ENCODE results near the gene TSLP. TPM values are rescaled to one million over a fixed set of nuclear protein-coding genes. Genes with fewer than 3 reads are reported as not detected.

The TSLP gene
- total and polyA plus RNA-seq, 2 donors (not counting 1 experiment from before 2014, with no cell fraction given): not detected

DNA sequence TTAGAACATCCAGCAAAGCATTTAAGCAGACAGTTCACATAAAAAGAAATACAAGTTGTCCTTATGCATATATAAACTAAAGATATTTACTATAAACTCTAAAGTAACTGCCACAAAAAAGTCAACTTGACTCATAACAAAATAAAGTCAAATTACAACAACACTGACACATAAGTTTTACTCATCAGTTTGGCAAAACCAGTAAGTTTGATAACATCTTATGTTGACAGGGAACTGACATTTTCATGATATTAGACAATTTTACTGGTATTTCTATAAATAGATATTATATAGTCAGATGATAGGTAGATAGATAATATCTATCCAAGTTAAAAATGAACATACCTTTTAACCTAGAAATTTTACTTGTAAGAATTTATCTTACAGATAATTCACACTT, 9.9 kb upstream of the TSLP start:
- Histone ChIP-seq H3K27ac (ENCODE audit: low read length in 2 of 2) (no peak overlapping the region), H2AFZ (ENCODE audit: insufficient read depth, low read depth, low read length, poor library complexity, severe bottlenecking) (no peak overlapping the region), H3K36me3 (replicated peaks in 1 of 2; ENCODE audit: control extremely low read depth in 1 of 2, control insufficient read depth in 1 of 2, extremely low read depth in 1 of 2, insufficient read depth in 2 of 2, low read length in 1 of 2) (no peaks in the 10 kb centered on the region), H3K9me3 (ENCODE audit: control extremely low read depth in 1 of 3, control insufficient read depth in 2 of 3, insufficient read depth in 1 of 3, low read length in 2 of 3) (peaks cover 0 to 4% (median 0%) of the 10 kb centered on the region in 3 donors), H3K9ac (ENCODE audit: low read length) (no peak overlapping the region), H3K4me1 (ENCODE audit: control insufficient read depth in 2 of 2, insufficient read depth in 2 of 2, low read length in 2 of 2) (no peaks in the 10 kb centered on the region), H4K20me1 (ENCODE audit: control insufficient read depth, insufficient read depth, low read length, poor library complexity, severe bottlenecking) (no peaks in the 10 kb centered on the region), H3K79me2 (ENCODE audit: control insufficient read depth, insufficient read depth, low read length) (no peaks in the 10 kb centered on the region), H3K4me2 (replicated peaks; ENCODE audit: low read depth, low read length, poor library complexity, severe bottlenecking) (no peak overlapping the region), H3K27me3 (replicated peaks in 1 of 4; ENCODE audit: control extremely low read depth in 1 of 4, control insufficient read depth in 3 of 4, insufficient read depth in 4 of 4, low read length in 3 of 4) (peaks cover 0 to 9% (median 3%) of the 10 kb centered on the region in 4 experiments), H3K4me3 (ENCODE audit: control extremely low read depth in 1 of 5, extremely low read depth in 1 of 5, insufficient read depth in 1 of 5, low read depth in 2 of 5, low read length in 4 of 5) (no peak overlapping the region)
- H3K9me3 Mint-ChIP-seq (ENCODE audit: insufficient read depth): no peaks in the 10 kb centered on the region
- H3K4me1 Mint-ChIP-seq: no peaks in the 10 kb centered on the region
- ChIA-PET POLR2A (no interaction called here), CTCF (no interaction called here)
- TF ChIP-seq CTCF (IDR thresholded peaks at IDR 0.05) (no peak), EZH2 (IDR thresholded peaks at IDR 0.05; ENCODE audit: borderline replicate concordance, insufficient read depth, low read depth, low read length, poor library complexity, severe bottlenecking) (no peak)
- H3K4me3 Mint-ChIP-seq: no peak overlapping the region
- no peak for ATAC-seq (ENCODE audit: low read depth)
- peaks cover 28% of the 10 kb centered on the region for H3K27me3 Mint-ChIP-seq
- intact Hi-C loops (cut with micrococcal nuclease): no loop called here
- no peak overlapping the region for H3K27ac Mint-ChIP-seq
- no peak for DNase-seq

- H3K4me1 Mint-ChIP-seq: no peaks in the 10 kb centered on the region
- peaks cover 31% of the 10 kb centered on the region for H3K27me3 Mint-ChIP-seq
Observed at GRCh38 chr5:111063709-111064322, 7.7 kb upstream of the TSLP start.

More at GRCh38 chr5:111063709-111064322, 7.7 kb upstream of the TSLP start:
- H3K79me2 ChIP-seq (ENCODE audit: control insufficient read depth, insufficient read depth, low read length): no peaks in the 10 kb centered on the region
- peaks cover 0 to 20% (median 1%) of the 10 kb centered on the region in 4 experiments for H3K27me3 ChIP-seq (replicated peaks in 1 of 4; ENCODE audit: control extremely low read depth in 1 of 4, control insufficient read depth in 3 of 4, insufficient read depth in 4 of 4, low read length in 3 of 4)
- H2AFZ ChIP-seq (ENCODE audit: insufficient read depth, low read depth, low read length, poor library complexity, severe bottlenecking): no peak overlapping the region
- no peak overlapping the region for H3K4me3 ChIP-seq (ENCODE audit: control extremely low read depth in 1 of 5, extremely low read depth in 1 of 5, insufficient read depth in 1 of 5, low read depth in 2 of 5, low read length in 4 of 5)
- no peak overlapping the region for H3K4me2 ChIP-seq (replicated peaks; ENCODE audit: low read depth, low read length, poor library complexity, severe bottlenecking)
- H3K27ac ChIP-seq (ENCODE audit: low read length in 2 of 2): no peak overlapping the region
- intact Hi-C loops (cut with micrococcal nuclease): no loop called here
- POLR2A ChIA-PET: no interaction called here
- CTCF ChIA-PET: no interaction called here
- no peaks in the 10 kb centered on the region for H3K4me1 ChIP-seq (ENCODE audit: control insufficient read depth in 2 of 2, insufficient read depth in 2 of 2, low read length in 2 of 2)
- Mint-ChIP-seq H3K4me3 (no peak overlapping the region), H3K27ac (no peak overlapping the region), H3K9me3 (ENCODE audit: insufficient read depth) (no peaks in the 10 kb centered on the region)
- ATAC-seq (ENCODE audit: low read depth) (no peak), DNase-seq (no peak)
- TF ChIP-seq CTCF (IDR thresholded peaks at IDR 0.05) (no peak), EZH2 (IDR thresholded peaks at IDR 0.05; ENCODE audit: borderline replicate concordance, insufficient read depth, low read depth, low read length, poor library complexity, severe bottlenecking) (no peak)
- no peaks in the 10 kb centered on the region for H4K20me1 ChIP-seq (ENCODE audit: control insufficient read depth, insufficient read depth, low read length, poor library complexity, severe bottlenecking)
- H3K9me3 ChIP-seq (ENCODE audit: control extremely low read depth in 1 of 3, control insufficient read depth in 2 of 3, insufficient read depth in 1 of 3, low read length in 2 of 3): peaks cover 0 to 4% (median 0%) of the 10 kb centered on the region in 3 donors
- no peaks in the 10 kb centered on the region for H3K36me3 ChIP-seq (replicated peaks in 1 of 2; ENCODE audit: control extremely low read depth in 1 of 2, control insufficient read depth in 1 of 2, extremely low read depth in 1 of 2, insufficient read depth in 2 of 2, low read length in 1 of 2)
- H3K9ac ChIP-seq (ENCODE audit: low read length): no peak overlapping the region
- WGBS (ENCODE audit: insufficient coverage): 66% methylated on average over 2 of the region's 3 CpGs

Data from B cell (primary cell).